ENCODE results near the gene POLN.

- no peak for TF ChIP-seq CTCF (optimal IDR thresholded peaks at IDR 0.05 in 1 of 3, IDR thresholded peaks at IDR 0.05 in 1 of 3, conservative IDR thresholded peaks at IDR 0.05 in 1 of 3; ENCODE audit: extremely low read depth in 1 of 3, insufficient read depth in 2 of 3, low read length in 3 of 3)
- no peak for TF ChIP-seq EZH2 (IDR thresholded peaks at IDR 0.05; ENCODE audit: low read length)
Measured at GRCh38 chr4:2288051-2288541, 46.2 kb upstream of the POLN start.

Data from keratinocyte (primary cell).